GM12878 (cell line): ENCODE data around the gene ACSF3. TPM values are rescaled to one million over a fixed set of nuclear protein-coding genes. Genes with fewer than 3 reads are reported as not detected.

Source experiments
- BACH1 ChIP-seq: fragments of 450-650 bp; IDR thresholded peaks from 2 replicates; pipeline ENCODE4 v1.6.1; 2017; ENCODE audit warnings: mild to moderate bottlenecking, borderline replicate concordance
- BHLHE40 ChIP-seq, 2 experiments: fragments of 450-650 bp in 1 of 2; IDR thresholded peaks; 2 replicates each; pipeline ENCODE4 v1.6.1; 2011 to 2017; ENCODE audit warnings: low read depth in 2 of 2, borderline replicate concordance in 1 of 2, improper control_type of control experiment in 1 of 2, low read length in 1 of 2, mild to moderate bottlenecking in 1 of 2
- CREM ChIP-seq: IDR thresholded peaks from 2 replicates; pipeline ENCODE4 v1.6.1; 2014; ENCODE audit warnings: antibody characterized with exemption, low read depth
- E4F1 ChIP-seq: fragments of 450-650 bp; IDR thresholded peaks from 2 replicates; pipeline ENCODE4 v1.6.1; 2018; ENCODE audit warnings: borderline replicate concordance, mild to moderate bottlenecking; ENCODE audit not compliant: partially characterized antibody
- EED ChIP-seq: sonication (generic); IDR thresholded peaks from 2 replicates; pipeline ENCODE4 v1.6.1; 2016; ENCODE audit warnings: antibody characterized with exemption, low read depth
- JUND ChIP-seq: IDR thresholded peaks from 2 replicates; pipeline ENCODE4 v1.6.1; 2012; ENCODE audit warnings: low read depth, mild to moderate bottlenecking, low read length, improper control_type of control experiment, moderate library complexity
- NBN ChIP-seq: fragments of 450-650 bp; IDR thresholded peaks from 2 replicates; pipeline ENCODE4 v1.6.1; 2016
- NKRF ChIP-seq: fragments of 450-650 bp; conservative IDR thresholded peaks from 2 replicates; pipeline ENCODE4 v1.6.1; 2017; ENCODE audit warnings: mild to moderate bottlenecking, moderate library complexity
- RELA ChIP-seq: fragments of 450-650 bp; IDR thresholded peaks from 2 replicates; pipeline ENCODE4 v1.8.0; 2014; ENCODE audit warnings: borderline replicate concordance; ENCODE audit not compliant: partially characterized antibody
- SMC3 ChIP-seq: IDR thresholded peaks from 2 replicates; pipeline ENCODE4 v1.6.1; 2011; ENCODE audit warnings: low read length, improper control_type of control experiment, borderline replicate concordance
- TCF3 ChIP-seq: IDR thresholded peaks from 2 replicates; pipeline ENCODE4 v1.6.1; 2012; ENCODE audit warnings: low read depth, mild to moderate bottlenecking, low read length, borderline replicate concordance; ENCODE audit not compliant: insufficient read depth
- USF1 ChIP-seq: IDR thresholded peaks from 2 replicates; pipeline ENCODE4 v1.6.1; 2011; ENCODE audit warnings: borderline replicate concordance, low read depth, mild to moderate bottlenecking, moderate library complexity, mixed read lengths, low read length; ENCODE audit not compliant: insufficient read depth; ENCODE audit errors: extremely low read length
- ZBTB40 ChIP-seq: fragments of 450-650 bp; IDR thresholded peaks from 2 replicates; pipeline ENCODE4 v1.6.1; 2016; ENCODE audit warnings: mild to moderate bottlenecking, moderate library complexity, borderline replicate concordance
- polyA plus RNA-seq, 11 experiments: library from polyadenylated mRNA; depleted of rRNA in 4 of 11; unstranded in 6 of 11; stranded (reverse) in 5 of 11; fragments of >200 nt; fragmentation: Nextera tagmentation in 4 of 11; fragmentation: Illumina TruSeq in 1 of 11; extraction: Ambion mirVana in 4 of 11; extraction: Trizol in 1 of 11; gene quantifications; 1 replicate in 1 of 11; 2 replicates in 10 of 11; pipeline versions ENCODE4 v1.2.1 to v1.2.3, GENCODE V29; 2011 to 2016; ENCODE audit warnings: inconsistent platforms in 2 of 11, missing spikeins in 2 of 11, low read depth in 1 of 11
- total RNA-seq, 4 experiments: library from RNA; depleted of rRNA in 3 of 4; stranded (reverse); fragments of >200 nt in 3 of 4; fragmentation: Illumina TruSeq in 1 of 4; extraction: Trizol in 1 of 4; gene quantifications; 2 replicates each; pipeline versions ENCODE4 v1.2.1 to v1.2.3, GENCODE V29; 2013 to 2021
- TF ChIP-seq, protein P1 (sequence below), 3 experiments: IDR thresholded peaks in 2 of 3; conservative IDR thresholded peaks in 1 of 3; 2 replicates each; pipeline ENCODE4 v1.5.1; 2011; ENCODE audit warnings: low read depth in 3 of 3, low read length in 3 of 3, mild to moderate bottlenecking in 3 of 3, control low read depth in 2 of 3, moderate library complexity in 2 of 3, inconsistent platforms in 1 of 3, mixed read lengths in 1 of 3; ENCODE audit not compliant: control insufficient read depth in 2 of 3, insufficient read depth in 1 of 3; ENCODE audit errors: extremely low read depth in 1 of 3
- TF ChIP-seq, protein P2 (sequence below): IDR thresholded peaks from 2 replicates; pipeline ENCODE4 v1.6.1; 2012; ENCODE audit warnings: low read depth, low read length, improper control_type of control experiment

ACSF3 gene
- total and polyA plus RNA-seq, 10 of the 15 experiments (the other 5 are each of a cell fraction or from before 2014, with no cell fraction given): 1.0 to 44.4 (median 25.8) TPM

- TF ChIP-seq SMC3 (no peak), NKRF (no peak), TCF3 (0 out of 2 replicates have a peak, but pooled peaks have one; percentile 43), EED (0 out of 2 replicates have a peak, but pooled peaks have one; percentile 29), JUND (no peak), NBN (0 out of 2 replicates have a peak, but pooled peaks have one; percentile 22), E4F1 (no peak), CREM (peak; percentile 56; the same call in 1 of the 2 replicates), BACH1 (no peak), BHLHE40 (IDR thresholded peaks at IDR 0.05; ENCODE audit: borderline replicate concordance in 1 of 2, low read depth in 2 of 2, low read length in 1 of 2) (peak; percentile 35 to 65; a peak in 1 of 4 replicates), RELA (no peak), USF1 (no peak), ZBTB40 (no peak)
- TF ChIP-seq, protein P1, sequence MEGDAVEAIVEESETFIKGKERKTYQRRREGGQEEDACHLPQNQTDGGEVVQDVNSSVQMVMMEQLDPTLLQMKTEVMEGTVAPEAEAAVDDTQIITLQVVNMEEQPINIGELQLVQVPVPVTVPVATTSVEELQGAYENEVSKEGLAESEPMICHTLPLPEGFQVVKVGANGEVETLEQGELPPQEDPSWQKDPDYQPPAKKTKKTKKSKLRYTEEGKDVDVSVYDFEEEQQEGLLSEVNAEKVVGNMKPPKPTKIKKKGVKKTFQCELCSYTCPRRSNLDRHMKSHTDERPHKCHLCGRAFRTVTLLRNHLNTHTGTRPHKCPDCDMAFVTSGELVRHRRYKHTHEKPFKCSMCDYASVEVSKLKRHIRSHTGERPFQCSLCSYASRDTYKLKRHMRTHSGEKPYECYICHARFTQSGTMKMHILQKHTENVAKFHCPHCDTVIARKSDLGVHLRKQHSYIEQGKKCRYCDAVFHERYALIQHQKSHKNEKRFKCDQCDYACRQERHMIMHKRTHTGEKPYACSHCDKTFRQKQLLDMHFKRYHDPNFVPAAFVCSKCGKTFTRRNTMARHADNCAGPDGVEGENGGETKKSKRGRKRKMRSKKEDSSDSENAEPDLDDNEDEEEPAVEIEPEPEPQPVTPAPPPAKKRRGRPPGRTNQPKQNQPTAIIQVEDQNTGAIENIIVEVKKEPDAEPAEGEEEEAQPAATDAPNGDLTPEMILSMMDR (IDR thresholded peaks at IDR 0.05 in 2 of 3, conservative IDR thresholded peaks at IDR 0.05 in 1 of 3; ENCODE audit: control insufficient read depth in 2 of 3, extremely low read depth in 1 of 3, insufficient read depth in 1 of 3, low read depth in 3 of 3, low read length in 3 of 3): no peak
- TF ChIP-seq, protein P2, sequence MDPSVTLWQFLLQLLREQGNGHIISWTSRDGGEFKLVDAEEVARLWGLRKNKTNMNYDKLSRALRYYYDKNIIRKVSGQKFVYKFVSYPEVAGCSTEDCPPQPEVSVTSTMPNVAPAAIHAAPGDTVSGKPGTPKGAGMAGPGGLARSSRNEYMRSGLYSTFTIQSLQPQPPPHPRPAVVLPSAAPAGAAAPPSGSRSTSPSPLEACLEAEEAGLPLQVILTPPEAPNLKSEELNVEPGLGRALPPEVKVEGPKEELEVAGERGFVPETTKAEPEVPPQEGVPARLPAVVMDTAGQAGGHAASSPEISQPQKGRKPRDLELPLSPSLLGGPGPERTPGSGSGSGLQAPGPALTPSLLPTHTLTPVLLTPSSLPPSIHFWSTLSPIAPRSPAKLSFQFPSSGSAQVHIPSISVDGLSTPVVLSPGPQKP: no peak
Measured at GRCh38 chr16:89104930-89105571, 11.4 kb downstream of the ACSF3 start (continued).
